Measurements from ENCODE around the gene TRMT1L. TPM values are rescaled to one million over a fixed set of nuclear protein-coding genes. Genes with fewer than 3 reads are reported as not detected.

TRMT1L gene
- total and polyA plus RNA-seq, 2 of the 8 experiments (the other 6 are each of a cell fraction or from before 2014, with no cell fraction given): 13.8 to 22.3 TPM

- H4K91ac ChIP-seq (replicated peaks; ENCODE audit: insufficient read length, low read length): no peak overlapping the region
- H3K4me2 ChIP-seq (ENCODE audit: insufficient read depth in 1 of 2, low read depth in 2 of 2, low read length in 2 of 2): no peak overlapping the region
- H3K27ac ChIP-seq (ENCODE audit: low read depth, low read length): no peak overlapping the region
- no peak overlapping the region for H2BK12ac ChIP-seq (ENCODE audit: low read depth, low read length)
- no peak overlapping the region for H4K8ac ChIP-seq (ENCODE audit: extremely low read depth, insufficient read depth, low read length)
- H2AK5ac ChIP-seq (ENCODE audit: low read depth, low read length): no peak overlapping the region
- POLR2A ChIA-PET (ENCODE audit: partially characterized antibody): no interaction called here
- no peak overlapping the region for H3K4me3 ChIP-seq (ENCODE audit: extremely low read depth in 1 of 4, insufficient read depth in 2 of 4, low read depth in 3 of 4, low read length in 4 of 4)
- DNase-seq (ENCODE audit: low read depth in 1 of 2, low spot score in 2 of 2): no peak
- H3K36me3 ChIP-seq (ENCODE audit: control insufficient read depth in 2 of 4, insufficient read depth in 4 of 4, low read length in 3 of 4): peaks cover 0 to 56% (median 5%) of the 10 kb centered on the region in 4 experiments; a peak in 4 of 8 replicates
- CTCF ChIA-PET (ENCODE audit: partially characterized antibody): interaction anchor here (0.7 kb wide), 1 partner anchor 24 kb away, joined by 3 read pairs; no protein-coding TSS in a partner anchor
- no peak overlapping the region for H4K5ac ChIP-seq (ENCODE audit: insufficient read length, low read depth, low read length)
- H3K56ac ChIP-seq (replicated peaks; ENCODE audit: insufficient read length, low read depth, low read length): no peak overlapping the region
- no peak overlapping the region for H3K9ac ChIP-seq (replicated peaks in 1 of 4; ENCODE audit: extremely low read depth in 1 of 4, low read depth in 3 of 4, low read length in 3 of 4)
- no peak overlapping the region for H3K4ac ChIP-seq (replicated peaks; ENCODE audit: insufficient read length, low read depth, low read length)
- no peaks in the 10 kb centered on the region for H3K79me1 ChIP-seq (ENCODE audit: low read depth, low read length)
- H2BK20ac ChIP-seq (ENCODE audit: low read length): no peak overlapping the region
- no peaks in the 10 kb centered on the region for H4K20me1 ChIP-seq (replicated peaks in 1 of 2; ENCODE audit: control insufficient read depth in 1 of 2, insufficient read depth in 2 of 2, low read length in 2 of 2)
- no peak overlapping the region for H2BK5ac ChIP-seq (ENCODE audit: low read depth, low read length)
- H3K27me3 ChIP-seq (replicated peaks in 1 of 4; ENCODE audit: control insufficient read depth in 3 of 4, extremely low read depth in 1 of 4, insufficient read depth in 3 of 4, low read length in 3 of 4): no peaks in the 10 kb centered on the region
- no peaks in the 10 kb centered on the region for H3K4me1 ChIP-seq (replicated peaks in 1 of 4; ENCODE audit: control insufficient read depth in 3 of 4, insufficient read depth in 4 of 4, low read length in 3 of 4)
- no peak overlapping the region for H3K18ac ChIP-seq (ENCODE audit: extremely low read depth, low read length)
- no peak for FAIRE-seq
- H3K23ac ChIP-seq (ENCODE audit: insufficient read length): no peak overlapping the region
- H3K23me2 ChIP-seq (ENCODE audit: low read depth, low read length): no peaks in the 10 kb centered on the region
- no peaks in the 10 kb centered on the region for H3K79me2 ChIP-seq (ENCODE audit: control insufficient read depth in 1 of 2, insufficient read depth in 2 of 2, low read length in 2 of 2)
- H3K14ac ChIP-seq (ENCODE audit: insufficient read length): no peak overlapping the region
- no peaks in the 10 kb centered on the region for H3K9me3 ChIP-seq (ENCODE audit: insufficient read depth in 2 of 2, low read depth in 1 of 2, low read length in 1 of 2)
- H2BK15ac ChIP-seq (ENCODE audit: low read length): no peak overlapping the region
- H2BK120ac ChIP-seq (replicated peaks; ENCODE audit: low read depth, low read length): no peak overlapping the region
- no peak overlapping the region for H2AFZ ChIP-seq (ENCODE audit: low read length)
- TF ChIP-seq MAFK (IDR thresholded peaks at IDR 0.05; ENCODE audit: low read depth, low read length) (no peak), RFX5 (IDR thresholded peaks at IDR 0.05; ENCODE audit: borderline replicate concordance, low read depth, low read length) (no peak), RXRA (IDR thresholded peaks at IDR 0.05; ENCODE audit: insufficient read depth, low read depth, low read length) (no peak), YY1 (IDR thresholded peaks at IDR 0.05; ENCODE audit: low read depth, low read length) (no peak), KDM5A (IDR thresholded peaks at IDR 0.05; ENCODE audit: low read length) (no peak), CBX5 (IDR thresholded peaks at IDR 0.05; ENCODE audit: low read depth, low read length) (no peak), ASH2L (IDR thresholded peaks at IDR 0.05; ENCODE audit: low read length) (no peak), PHF8 (conservative IDR thresholded peaks at IDR 0.05; ENCODE audit: low read depth, low read length) (no peak), CBX8 (IDR thresholded peaks at IDR 0.05; ENCODE audit: borderline replicate concordance, low read depth, low read length) (no peak)
Observed at GRCh38 chr1:185144233-185144632, 12.5 kb downstream of the TRMT1L start.

Measured in H1 (cell line).